Body of pancreas (tissue), 4 donors: ENCODE results near the gene HSPB1.

ENCODE experiments used
- CTCF ChIP-seq, 7 experiments: fragments of 450-650 bp in 4 of 7; fragments of 200-600 bp in 3 of 7; sonication (generic) in 3 of 7; IDR thresholded peaks; one replicate each; pipeline ENCODE4 v1.5.1; 2016 to 2019; ENCODE audit warnings: antibody characterized with exemption in 7 of 7
- POLR2A ChIP-seq, 3 donors: fragments of 450-650 bp; IDR thresholded peaks; one replicate each; pipeline ENCODE4 v1.6.1; 2016; ENCODE audit warnings: antibody characterized with exemption in 3 of 3, mild to moderate bottlenecking in 2 of 3

- TF ChIP-seq CTCF (IDR thresholded peaks at IDR 0.05) (no peak), POLR2A (IDR thresholded peaks at IDR 0.05) (no peak)
Measured at GRCh38 chr7:76282344-76283253, 19.9 kb upstream of the HSPB1 start.
